ENCODE data around the gene FUT3.

FUT3 gene

GRCh38 chr19:5799247-5800241, 51.7 kb downstream of the FUT3 start:
- no peak for DNase-seq

GRCh38 chr19:5798244-5798643, 53.0 kb downstream of the FUT3 start:
- no peak for DNase-seq

- DNase-seq, result no peak
These were observed 55.8 kb downstream of the FUT3 start for GRCh38 chr19:5795382-5795919.

- no peak for DNase-seq
These were observed 58.1 kb downstream of the FUT3 start for GRCh38 chr19:5793188-5793587.
